C4-2B (cell line): ENCODE measurements around the gene GIPC3.

ENCODE experiments used
- ZFX ChIP-seq: fragments of 450-650 bp; IDR thresholded peaks from 2 replicates; pipeline ENCODE4 v1.6.1; 2017
- TF ChIP-seq, protein P1 (sequence below): fragments of 450-650 bp; conservative IDR thresholded peaks from 2 replicates; pipeline ENCODE4 v1.5.1; 2017; ENCODE audit warnings: mild to moderate bottlenecking

DNA sequence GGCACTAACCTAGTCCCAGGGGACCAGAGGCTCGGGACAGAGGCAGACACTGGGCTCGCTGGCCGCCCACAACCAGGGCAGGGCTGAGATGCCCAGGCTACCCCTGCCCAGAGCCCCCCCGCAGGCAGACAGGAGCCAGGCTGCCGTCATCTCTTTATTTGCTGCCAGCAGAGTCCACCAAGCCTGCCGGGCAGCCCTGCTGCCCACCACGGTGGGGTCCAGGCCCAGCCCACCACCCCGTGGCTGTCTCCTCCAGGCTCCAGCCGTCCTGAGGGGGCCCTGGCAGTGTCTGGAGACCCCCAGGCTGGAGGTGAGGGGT lies 41.3 kb upstream of the GIPC3 start:
- TF ChIP-seq, protein P1, sequence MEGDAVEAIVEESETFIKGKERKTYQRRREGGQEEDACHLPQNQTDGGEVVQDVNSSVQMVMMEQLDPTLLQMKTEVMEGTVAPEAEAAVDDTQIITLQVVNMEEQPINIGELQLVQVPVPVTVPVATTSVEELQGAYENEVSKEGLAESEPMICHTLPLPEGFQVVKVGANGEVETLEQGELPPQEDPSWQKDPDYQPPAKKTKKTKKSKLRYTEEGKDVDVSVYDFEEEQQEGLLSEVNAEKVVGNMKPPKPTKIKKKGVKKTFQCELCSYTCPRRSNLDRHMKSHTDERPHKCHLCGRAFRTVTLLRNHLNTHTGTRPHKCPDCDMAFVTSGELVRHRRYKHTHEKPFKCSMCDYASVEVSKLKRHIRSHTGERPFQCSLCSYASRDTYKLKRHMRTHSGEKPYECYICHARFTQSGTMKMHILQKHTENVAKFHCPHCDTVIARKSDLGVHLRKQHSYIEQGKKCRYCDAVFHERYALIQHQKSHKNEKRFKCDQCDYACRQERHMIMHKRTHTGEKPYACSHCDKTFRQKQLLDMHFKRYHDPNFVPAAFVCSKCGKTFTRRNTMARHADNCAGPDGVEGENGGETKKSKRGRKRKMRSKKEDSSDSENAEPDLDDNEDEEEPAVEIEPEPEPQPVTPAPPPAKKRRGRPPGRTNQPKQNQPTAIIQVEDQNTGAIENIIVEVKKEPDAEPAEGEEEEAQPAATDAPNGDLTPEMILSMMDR = no peak
- TF ChIP-seq ZFX = no peak
